HFF-Myc (cell line): ENCODE data around the gene GRAP2.
"Not testable (repeated sequence)": the region's sequence is repeated elsewhere in the genome, so short reads cannot be mapped to it uniquely, and the experiment has no call there.

Experiments used
- DNase-seq: peaks from one replicate; pipeline ENCODE4 v3.0.0-alpha.2; 2011; ENCODE audit warnings: low read depth; ENCODE audit errors: extremely low read depth
- H3K4me3 ChIP-seq: replicated peaks from 2 replicates; pipeline ENCODE4 v1.5.1; 2011; ENCODE audit warnings: low read depth, mild to moderate bottlenecking, control low read depth, low read length
- CTCF ChIP-seq: IDR thresholded peaks from 2 replicates; pipeline ENCODE4 v1.5.1; 2012; ENCODE audit warnings: mild to moderate bottlenecking, low read depth, low read length, control low read depth; ENCODE audit errors: missing control alignments

Gene GRAP2

GRCh38 chr22:39988386-39989114 lies 87.7 kb downstream of the GRAP2 start:
- no peak for DNase-seq
- no peak overlapping the region for H3K4me3 ChIP-seq
- TF ChIP-seq CTCF: no peak

GRCh38 chr22:39989633-39990032 lies 88.7 kb downstream of the GRAP2 start:
- TF ChIP-seq CTCF: no peak
- no peak overlapping the region for H3K4me3 ChIP-seq
- no peak for DNase-seq

- no peak for TF ChIP-seq CTCF
- no peak for DNase-seq
- no peak overlapping the region for H3K4me3 ChIP-seq
Measured at GRCh38 chr22:39990686-39991085, 89.8 kb downstream of the GRAP2 start.

GRCh38 chr22:39991159-39991860 lies 90.4 kb downstream of the GRAP2 start:
- no peak for DNase-seq
- H3K4me3 ChIP-seq: no peak overlapping the region
- TF ChIP-seq CTCF: no peak

- DNase-seq: no peak
- H3K4me3 ChIP-seq: no peak overlapping the region
- TF ChIP-seq CTCF: no peak
Measured at GRCh38 chr22:39992088-39992826, 91.4 kb downstream of the GRAP2 start.

- not testable (repeated sequence) for DNase-seq, H3K4me3 ChIP-seq
Measured at GRCh38 chr22:39992894-39993293, 92.0 kb downstream of the GRAP2 start.

- no peak for DNase-seq
- no peak overlapping the region for H3K4me3 ChIP-seq
- TF ChIP-seq CTCF: no peak
Measured at GRCh38 chr22:39994041-39994565, 93.2 kb downstream of the GRAP2 start.
